GM19372 (cell line): ENCODE results near the gene SUZ12.
"Not testable (repeated sequence)": the region's sequence is repeated elsewhere in the genome, so short reads cannot be mapped to it uniquely, and the experiment has no call there.

Experiments
- ATAC-seq: cut with Tn5 transposase; IDR thresholded peaks from one replicate; pipeline ENCODE4 v1.9.1; 2021; ENCODE audit warnings: mild to moderate bottlenecking, low read depth, moderate library complexity; ENCODE audit not compliant: unreplicated experiment

Gene SUZ12

DNA sequence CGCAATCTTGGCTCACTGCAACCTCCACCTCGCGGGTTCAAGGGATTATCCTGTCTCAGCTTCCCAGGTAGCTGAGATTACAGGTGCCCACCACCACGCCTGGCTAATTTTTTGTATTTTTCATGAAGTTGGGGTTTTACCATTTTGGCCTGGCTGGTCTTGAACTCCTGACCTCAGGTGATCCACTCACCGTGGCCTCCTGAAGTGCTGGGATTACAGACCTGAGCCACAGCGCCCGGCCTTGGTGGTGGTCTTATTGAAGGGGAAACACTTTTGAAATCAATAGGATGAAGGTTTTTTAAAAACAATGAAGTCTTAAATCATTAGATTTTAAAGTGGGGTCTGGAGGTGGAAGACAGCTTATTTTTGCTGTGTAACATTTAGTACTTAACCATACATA is 5.6 kb downstream of the SUZ12 start:
- ATAC-seq, result not testable (repeated sequence)

DNA sequence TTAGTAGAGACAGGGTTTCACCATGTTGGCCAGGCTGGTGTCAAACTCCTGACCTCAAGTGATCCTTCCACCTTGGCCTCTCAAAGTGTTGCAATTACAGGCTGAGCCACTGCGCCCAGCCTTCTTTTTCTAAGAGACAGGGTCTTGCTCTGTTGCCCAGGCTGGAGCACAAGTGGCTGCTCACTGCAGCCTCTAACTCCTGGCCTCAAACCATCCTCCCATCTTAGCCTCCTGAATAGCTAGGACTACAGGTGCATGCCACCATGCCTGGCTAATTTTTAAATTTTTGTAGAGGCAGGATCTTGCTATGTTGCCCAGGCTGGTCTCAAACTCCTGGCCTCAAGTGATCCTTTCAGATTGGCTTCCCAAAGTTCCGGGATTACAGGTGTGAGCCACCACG is 15.1 kb downstream of the SUZ12 start:
- not testable (repeated sequence) for ATAC-seq

DNA sequence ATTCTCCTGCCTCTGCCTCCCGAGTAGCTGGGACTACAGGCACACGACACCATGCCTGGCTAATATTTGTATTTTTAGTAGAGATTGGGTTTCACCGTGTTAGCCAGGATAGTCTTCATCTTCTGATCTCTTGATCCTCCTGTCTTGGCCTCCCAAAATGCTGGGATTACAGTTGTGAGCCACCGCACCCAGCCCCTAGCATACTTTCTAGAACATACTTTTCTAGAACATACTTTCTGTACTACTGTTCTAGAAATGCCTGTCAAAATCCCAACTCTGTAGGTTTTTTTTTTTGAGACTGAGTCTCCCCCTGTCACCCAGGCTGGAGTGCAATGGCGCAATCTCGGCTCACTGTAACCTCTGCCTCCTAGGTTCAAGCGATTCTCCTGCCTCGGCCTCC is 27.3 kb downstream of the SUZ12 start:
- ATAC-seq, result not testable (repeated sequence)

DNA sequence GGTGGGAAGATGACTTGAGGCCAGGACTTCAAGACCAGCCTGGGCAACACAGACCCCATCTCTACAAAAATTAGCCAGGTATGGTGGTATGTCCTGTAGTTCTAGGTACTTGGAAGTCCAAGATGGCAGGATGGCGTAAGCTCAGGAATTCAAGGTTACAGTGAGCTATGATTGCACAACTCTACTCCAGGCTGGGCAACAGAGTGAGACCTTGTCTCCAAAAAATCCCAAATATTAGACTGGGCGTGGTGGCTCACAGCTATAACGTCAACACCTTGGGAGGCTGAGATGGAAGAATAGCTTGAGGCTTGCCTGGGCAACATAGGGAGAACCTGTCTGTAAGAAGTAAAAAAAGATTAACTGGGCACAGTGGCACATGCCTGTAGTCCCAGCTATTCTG is 30.8 kb downstream of the SUZ12 start:
- ATAC-seq, result no peak

DNA sequence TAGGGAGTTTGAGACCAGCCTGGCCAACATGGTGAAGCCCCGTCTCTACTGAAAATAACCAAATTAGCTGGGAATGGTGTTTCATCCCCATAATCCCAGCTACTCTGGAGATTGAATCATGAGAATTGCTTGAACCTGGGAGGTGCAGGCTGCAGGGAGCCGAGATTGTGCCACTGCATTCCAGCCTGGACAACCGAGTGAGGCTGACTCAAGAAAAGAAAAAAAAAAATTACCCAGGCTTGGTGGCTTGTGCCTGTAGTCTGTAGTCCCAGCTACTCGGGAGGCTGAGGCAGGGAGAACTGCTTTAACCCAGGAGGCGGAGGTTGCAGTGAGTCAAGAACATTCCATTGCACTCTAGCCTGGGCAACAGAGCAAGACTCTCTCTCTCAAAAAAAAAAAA is 33.6 kb downstream of the SUZ12 start:
- not testable (repeated sequence) for ATAC-seq

DNA sequence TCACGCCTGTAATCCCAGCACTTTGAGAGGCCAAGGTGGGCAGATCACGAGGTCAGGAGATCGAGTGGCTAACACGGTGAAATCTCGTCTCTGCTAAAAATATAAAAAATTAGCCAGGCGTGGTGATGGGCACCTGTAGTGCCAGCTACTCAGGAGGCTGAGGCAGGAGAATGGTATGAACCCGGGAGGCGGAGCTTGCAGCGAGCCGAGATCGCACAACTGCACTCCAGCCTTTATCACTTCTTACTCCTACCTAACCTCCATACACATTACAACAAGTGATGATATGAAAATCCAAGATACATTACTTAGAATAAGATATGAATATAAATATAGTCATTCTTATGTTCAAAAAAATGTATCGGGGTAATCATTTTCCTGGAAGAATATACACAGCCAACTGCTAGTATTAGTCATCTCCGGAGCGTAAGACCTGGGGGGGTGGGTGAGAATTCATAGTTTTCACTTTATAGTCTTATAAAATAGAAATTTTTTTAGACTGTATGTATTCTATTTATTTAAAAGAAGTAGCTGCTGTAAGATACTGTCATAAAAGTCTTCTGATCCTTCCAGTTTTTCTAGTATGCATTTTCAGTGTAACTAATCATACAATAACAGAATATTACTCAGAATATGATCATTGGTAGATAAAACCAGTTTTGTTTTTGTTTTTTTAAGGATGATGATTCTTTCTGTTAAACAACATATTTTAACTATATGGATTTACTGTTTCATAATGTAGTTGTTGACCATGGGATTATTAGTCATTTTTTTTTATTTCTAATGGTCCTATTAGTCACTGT is 37.7 kb downstream of the SUZ12 start:
- not testable (repeated sequence) for ATAC-seq

DNA sequence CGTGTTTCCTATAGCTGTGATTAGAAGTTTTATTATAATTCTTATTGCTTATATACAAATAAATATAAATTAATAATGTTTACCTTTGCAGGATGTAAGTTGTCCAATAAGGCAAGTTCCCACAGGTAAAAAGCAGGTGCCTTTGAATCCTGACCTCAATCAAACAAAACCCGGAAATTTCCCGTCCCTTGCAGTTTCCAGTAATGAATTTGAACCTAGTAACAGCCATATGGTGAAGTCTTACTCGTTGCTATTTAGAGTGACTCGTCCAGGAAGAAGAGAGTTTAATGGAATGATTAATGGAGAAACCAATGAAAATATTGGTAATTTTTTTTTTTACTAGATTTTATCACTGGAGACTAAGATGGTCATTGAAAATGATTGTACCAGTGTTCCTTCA is 38.6 kb downstream of the SUZ12 start:
- not testable (repeated sequence) for ATAC-seq

DNA sequence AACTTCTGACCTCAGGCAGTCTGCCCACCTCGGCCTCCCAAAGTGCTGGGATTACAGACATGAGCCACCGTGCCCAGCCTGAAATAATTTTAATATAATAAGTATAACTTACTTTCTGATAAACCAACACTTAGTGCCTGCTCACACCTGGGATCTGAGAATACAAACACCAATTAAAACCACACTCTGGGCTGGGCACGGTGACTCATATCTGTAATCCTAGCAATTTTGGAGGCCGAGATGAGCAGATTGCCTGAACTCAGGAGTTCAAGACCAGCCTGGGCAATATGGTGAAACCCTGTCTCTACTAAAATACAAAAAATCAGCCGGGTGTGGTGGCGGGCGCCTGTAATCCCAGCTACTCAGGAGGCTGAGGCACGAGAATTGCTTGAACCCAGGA is 55.0 kb downstream of the SUZ12 start:
- ATAC-seq, result not testable (repeated sequence)

DNA sequence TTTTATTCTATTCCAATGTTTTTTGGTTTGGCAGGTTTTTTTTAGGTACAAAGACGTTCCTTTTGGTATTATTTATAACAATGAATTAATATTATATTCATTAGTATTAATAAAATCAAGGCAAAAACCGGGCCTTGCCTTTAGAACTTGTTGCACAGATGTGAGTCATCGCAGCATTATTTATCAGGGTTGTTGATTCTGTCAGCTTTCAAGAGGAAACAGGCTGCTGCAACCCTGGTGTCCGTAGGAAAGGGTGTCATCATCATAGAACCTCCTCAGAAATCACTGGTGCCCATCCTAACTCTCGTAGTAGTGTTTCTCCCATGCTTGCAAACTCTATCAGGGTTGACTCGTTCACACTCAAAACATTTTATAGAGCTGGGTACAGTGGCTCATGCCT is 60.2 kb downstream of the SUZ12 start:
- no peak for ATAC-seq

DNA sequence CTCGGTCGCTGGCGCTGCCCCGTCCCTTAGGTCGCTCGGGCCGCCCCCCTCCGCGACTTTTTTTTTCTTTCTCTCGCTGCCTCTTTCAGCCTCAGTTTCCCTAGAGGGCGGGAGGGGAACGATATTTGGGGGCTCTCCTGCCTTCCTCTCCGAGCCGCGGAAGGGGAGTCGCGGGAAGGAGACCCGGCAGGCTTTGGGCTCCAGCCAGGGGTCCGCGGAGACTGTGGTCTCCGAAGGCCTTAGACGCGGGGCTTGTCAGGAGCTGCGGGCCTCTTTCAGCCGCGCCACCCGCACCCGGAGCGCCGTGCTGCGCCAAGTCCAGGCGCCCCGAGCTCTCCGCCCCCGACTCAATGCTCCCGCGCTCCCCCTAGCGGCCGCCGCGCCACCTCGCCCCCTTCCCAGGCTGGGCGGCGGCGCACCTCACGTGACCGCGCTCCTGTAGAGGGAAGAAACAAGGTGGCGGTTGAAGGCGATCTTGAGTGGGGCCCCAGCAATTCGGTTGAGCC is 70.2 kb downstream of the SUZ12 start, which contains the start of gene LRRC37B:
TSS of gene LRRC37B (plus strand) at position 427 of the 506 bp plus-strand sequence. CDS start 14,010 bp downstream, outside the sequence.
- ATAC-seq, result peak; percentile 73

DNA sequence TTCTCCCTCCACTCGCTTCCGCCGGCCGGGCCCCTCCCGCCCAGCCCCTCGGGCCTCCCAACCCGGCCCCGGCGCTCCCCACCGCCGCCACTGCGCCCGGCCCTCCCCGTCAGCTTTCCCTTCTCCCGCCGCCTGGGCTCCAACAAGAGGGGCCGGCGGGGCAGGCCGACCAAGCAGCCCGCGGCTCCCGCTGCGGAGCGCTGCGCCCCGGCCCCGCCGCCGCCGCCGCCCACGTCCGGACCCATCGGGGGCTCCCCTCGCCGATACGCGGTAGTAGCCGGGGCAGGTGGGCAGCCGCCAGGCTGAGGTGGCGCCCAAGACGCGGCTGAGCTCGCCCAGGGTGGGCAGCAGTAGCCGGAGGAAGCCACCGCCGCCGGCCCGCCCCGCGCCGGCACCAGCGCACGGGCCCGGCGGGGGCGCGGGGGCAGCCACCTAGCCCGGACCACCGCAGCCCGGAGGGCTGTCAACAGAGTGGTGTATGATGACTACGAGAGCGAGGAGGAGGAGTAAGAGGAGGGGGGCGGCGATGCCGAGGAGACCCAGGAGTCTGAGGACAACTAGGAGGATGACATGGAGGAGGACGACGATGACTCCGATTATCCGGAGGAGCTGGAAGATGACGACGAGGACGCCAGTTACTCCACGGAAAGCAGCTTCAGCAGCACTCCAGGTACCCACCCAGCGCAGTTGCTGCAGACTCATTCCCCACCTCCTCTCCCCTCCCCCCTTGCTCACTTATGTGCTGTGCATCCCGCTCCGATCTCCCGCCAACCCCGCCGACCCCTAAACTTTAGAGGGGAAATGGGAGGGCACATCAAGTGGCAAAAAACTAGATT is 70.9 kb downstream of the SUZ12 start:
- peak; percentile 34 for ATAC-seq

DNA sequence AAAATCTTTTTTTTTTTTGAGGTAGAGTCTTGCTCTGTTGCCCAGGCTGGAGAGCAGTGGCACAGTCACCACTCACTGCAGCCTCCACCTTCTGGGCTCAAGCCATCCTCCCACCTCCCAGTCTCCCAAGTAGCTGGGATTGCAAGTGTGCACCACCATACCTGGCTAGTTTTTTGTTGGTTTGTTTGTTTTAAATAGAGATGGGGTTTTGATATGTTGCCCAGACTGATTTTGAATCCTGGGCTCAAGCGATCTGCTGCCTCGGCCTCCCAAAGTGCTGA is 72.4 kb downstream of the SUZ12 start:
- no peak for ATAC-seq

DNA sequence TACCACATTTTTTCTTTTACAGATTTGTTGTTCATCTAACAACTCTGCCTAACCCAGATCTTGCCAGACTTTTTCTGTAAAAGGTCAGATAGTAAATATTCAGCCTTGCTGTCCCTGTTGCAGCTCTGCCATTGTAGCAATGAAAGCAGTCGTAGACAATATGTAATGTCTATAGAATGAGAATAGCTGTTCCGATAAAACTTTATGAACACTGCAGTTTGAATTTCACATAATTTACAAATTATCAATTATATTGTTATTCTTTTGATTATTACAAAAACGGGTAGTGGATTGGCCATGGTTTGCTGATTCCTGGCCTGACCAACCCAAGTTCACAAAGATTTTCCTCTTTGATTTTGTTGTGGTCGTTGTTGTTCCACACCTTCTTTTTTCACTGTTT is 73.3 kb downstream of the SUZ12 start:
- ATAC-seq, result no peak

DNA sequence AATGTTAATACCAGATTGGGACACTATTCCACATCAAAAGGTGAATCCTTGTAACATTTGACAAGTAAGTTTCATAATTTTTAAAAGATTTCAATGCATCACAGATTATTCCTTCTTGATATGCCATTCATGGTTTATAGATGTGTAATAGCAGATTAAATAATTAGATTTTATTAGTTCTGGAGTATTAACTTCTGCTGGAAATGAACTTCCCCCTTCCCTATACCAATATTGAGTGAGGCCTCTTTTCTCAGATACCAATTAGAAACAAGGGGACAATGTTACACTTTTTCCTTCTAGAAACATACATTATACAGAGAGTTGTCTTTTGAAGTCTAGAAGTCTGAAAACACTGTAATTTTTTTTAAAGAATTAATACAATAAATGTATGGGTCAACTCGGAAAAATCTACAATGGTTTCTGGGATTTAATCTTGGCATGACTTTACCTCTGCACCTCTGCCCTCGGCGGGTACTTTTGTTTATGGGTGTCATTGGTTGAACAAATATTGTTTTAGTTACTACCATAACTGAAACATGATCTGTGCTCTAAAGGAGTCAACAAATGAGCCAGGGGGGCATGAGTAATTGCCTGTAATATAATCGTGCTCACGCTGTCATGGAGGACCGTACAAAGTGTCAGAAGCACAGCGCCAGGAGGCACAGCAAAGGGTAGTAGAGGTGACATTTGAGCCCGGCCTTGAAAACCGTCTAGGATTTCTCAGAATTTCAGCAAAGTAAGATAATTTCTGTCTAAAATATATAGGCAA is 78.6 kb downstream of the SUZ12 start:
- no peak for ATAC-seq

DNA sequence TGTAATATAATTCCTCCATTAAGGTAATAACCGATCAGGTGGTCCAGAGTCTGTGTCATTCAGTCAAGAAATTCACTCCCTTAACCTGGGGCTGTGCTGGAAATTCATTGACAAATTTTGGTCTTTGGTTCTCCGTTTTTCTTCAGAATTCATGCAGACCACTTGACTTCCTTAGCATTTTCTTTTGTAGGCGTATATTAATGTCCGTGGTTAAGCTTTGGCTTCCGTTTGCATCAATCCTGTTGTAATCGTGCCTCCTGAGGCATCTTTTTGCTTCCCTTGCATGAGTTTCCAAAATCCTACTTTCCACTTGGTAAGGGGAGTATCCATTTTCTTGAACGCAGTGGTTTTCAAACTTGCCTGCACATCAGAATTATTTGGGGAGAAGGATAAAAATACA is 79.4 kb downstream of the SUZ12 start:
- no peak for ATAC-seq

DNA sequence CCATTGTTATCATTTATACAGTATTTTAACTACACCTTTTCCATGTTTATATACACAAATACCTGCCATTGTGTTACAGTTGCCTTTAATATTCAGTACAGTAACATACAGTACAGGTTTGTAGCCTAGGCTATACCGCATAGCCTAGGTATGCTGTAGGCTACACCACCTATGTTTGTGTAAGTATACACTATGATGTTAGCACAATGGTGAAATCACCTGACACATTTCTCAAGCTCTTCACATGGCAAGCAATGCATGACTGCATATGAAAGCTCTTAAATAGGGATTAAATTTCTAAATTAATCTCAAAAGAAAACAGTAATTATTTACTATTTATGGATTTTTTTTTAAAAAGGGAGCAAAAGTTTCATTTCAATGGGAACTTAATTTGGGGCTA is 82.4 kb downstream of the SUZ12 start:
- ATAC-seq, result no peak

DNA sequence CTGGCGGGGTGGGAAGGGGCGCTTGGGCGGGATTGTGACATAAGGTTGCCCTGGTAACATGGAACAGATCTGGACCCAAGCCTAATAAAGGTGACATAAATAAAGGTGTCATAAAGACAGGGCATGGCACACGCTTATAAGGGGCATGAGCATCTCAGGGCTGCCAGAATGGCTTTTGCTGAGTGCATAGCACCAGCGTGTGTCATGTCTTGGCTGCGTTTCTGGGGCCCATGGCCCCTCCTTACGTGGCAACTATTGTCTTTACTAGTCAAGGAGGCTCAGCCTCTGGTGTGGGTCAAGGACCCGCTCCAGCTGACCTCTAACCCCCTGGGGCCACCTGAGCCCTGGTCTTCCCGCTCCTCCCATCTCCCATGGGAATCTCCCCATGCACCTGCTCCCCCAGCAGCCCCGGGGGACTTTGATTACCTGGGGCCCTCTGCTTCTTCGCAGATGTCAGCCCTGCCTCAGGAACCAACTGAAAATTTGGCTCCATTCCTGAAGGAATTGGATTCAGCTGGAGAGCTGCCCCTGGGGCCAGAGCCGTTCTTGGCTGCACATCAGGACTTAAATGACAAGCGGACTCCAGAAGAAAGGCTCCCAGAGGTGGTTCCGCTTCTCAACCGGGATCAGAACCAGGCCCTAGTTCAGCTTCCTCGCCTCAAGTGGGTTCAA is 84.3 kb downstream of the SUZ12 start:
- ATAC-seq, result no peak

DNA sequence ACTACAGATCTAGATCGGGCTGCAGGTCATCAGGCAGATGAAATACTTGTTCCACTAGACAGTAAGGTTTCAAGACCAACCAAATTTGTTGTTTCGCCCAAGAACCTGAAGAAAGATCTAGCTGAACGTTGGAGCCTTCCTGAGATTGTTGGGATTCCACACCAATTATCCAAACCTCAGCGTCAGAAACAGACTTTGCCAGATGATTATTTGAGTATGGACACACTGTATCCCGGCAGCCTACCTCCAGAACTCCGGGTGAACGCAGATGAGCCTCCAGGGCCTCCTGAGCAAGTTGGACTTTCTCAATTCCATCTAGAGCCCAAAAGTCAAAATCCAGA is 84.8 kb downstream of the SUZ12 start:
- ATAC-seq, result no peak

DNA sequence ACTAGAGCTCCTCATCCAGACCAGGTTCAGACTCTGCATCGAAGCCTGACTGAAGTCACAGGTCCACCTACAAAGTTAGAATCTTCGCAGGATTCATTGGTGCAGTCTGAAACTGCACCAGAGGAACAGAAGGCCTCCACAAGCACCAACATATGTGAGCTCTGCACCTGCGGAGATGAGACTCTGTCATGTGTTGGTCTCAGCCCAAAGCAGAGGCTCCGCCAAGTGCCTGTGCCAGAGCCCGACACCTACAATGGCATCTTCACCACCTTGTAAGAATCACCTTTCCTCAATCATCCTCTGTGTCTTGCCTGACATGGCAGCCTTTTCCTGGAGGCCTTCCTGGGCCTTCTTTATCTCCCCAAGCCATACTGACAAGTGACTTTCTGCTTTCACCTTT is 85.7 kb downstream of the SUZ12 start:
- ATAC-seq, result not testable (repeated sequence)

DNA sequence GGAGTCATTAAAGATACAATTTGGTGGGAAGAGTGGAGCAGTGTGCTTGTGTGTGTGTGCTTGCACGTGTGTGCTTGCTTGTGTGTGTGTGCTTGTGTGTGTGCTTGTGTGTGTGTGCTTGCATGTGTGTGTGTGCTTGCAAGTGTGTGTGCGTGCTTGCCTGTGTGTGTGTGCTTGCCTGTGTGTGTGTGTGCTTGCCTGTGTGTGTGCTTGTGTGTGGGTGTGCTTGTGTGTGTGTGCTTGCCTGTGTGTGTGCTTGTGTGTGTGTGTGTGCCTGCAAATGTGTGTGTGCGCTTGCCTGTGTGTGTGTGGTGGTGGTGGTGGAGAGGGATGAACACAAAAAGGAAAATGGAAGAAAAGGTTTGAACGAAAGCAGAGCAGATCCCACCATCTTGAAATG is 90.5 kb downstream of the SUZ12 start:
- not testable (repeated sequence) for ATAC-seq
